BJ (cell line): ENCODE data around the gene XYLT1. TPM values are rescaled to one million over a fixed set of nuclear protein-coding genes. Genes with fewer than 3 reads are reported as not detected.

ENCODE experiments used
- CTCF ChIA-PET: fragments of 350-600 bp; formaldehyde crosslinking; extraction: SDS; loops from one replicate; lab custom pipeline; 2021; ENCODE audit warnings: antibody characterized with exemption, inconsistent platforms; lab: Yijun Ruan, JAX
- POLR2A ChIA-PET: fragments of 300-600 bp; sonication (Branson Sonifier 250); formaldehyde crosslinking; extraction: SDS; loops from one replicate; lab custom pipeline; 2021; ENCODE audit warnings: antibody characterized with exemption; lab: Charles Lee
- DNase-seq: peaks from one replicate; pipeline ENCODE4 v3.0.0-alpha.2; 2011; ENCODE audit warnings: low read depth
- H3K27me3 ChIP-seq: 2 replicates; pipeline ENCODE4 v1.6.0; 2011; ENCODE audit warnings: low read length; ENCODE audit not compliant: control insufficient read depth, insufficient read depth
- H3K36me3 ChIP-seq: 2 replicates; pipeline ENCODE4 v1.5.1; 2011; ENCODE audit warnings: low read length; ENCODE audit not compliant: control insufficient read depth, insufficient read depth
- H3K4me3 ChIP-seq: 2 replicates; pipeline ENCODE4 v1.5.1; 2011; ENCODE audit warnings: low read depth, mild to moderate bottlenecking, control low read depth, low read length
- CTCF ChIP-seq: IDR thresholded peaks from 2 replicates; pipeline ENCODE4 v1.5.1; 2011; ENCODE audit warnings: low read depth, mild to moderate bottlenecking, control low read depth, inconsistent platforms, low read length, moderate library complexity; ENCODE audit not compliant: insufficient read depth
- polyA plus RNA-seq: library from polyadenylated mRNA; depleted of rRNA; stranded (reverse); fragments of >200 nt; gene quantifications from 2 replicates; pipeline ENCODE4 v1.2.3, GENCODE V29; 2011

The XYLT1 gene
- polyA plus RNA-seq, 1 experiment = 15.9 TPM

DNA sequence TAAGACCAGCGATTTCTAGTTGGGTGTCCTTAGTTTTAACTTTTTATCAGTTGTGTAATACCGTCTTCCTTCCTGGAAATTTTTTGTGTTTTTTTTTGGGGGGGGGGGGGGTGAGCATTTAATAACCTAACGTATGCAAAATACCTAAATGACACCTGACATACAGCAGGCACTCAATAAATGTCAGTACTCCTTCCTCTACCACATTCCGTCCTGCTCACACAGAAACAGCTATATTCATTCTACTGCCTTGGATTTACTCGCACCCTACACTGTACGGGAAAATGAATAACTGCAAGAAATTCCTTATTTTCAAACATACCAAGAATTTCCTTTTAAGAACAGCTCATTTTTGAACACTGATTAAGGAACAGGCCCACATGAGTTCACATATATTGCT lies 5.3 kb downstream of the XYLT1 start:
- H3K27me3 ChIP-seq = no peaks in the 10 kb centered on the region
- CTCF ChIA-PET = interaction anchor here (1.4 kb wide), 1 partner anchor 72 kb away, joined by 3 read pairs; no protein-coding TSS in a partner anchor
- H3K36me3 ChIP-seq = no peaks in the 10 kb centered on the region
- no peak overlapping the region for H3K4me3 ChIP-seq
- TF ChIP-seq CTCF = no peak
- no peak for DNase-seq
- POLR2A ChIA-PET = no interaction called here

DNA sequence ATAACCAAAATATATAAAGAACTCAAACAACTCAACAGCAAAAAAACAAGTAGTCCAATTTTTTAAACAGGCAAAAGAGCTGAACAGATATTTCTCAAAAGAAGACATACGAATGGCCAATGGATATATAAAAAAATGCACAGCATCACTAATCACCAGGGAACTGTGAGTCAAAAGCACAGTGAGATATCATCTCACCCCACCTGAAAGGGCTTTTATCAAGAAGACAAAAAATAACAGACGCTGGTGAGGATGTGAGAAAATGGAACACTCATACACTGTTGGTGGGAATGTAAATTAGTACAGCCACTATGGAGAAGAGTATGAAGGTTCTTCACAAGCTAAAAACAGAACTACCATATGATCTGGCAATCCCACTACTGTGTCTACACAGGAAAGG lies 7.4 kb downstream of the XYLT1 start:
- ChIA-PET POLR2A (no interaction called here), CTCF (interaction anchor here (1.7 kb wide), 1 partner anchor 601 kb away, joined by 4 read pairs; no protein-coding TSS in a partner anchor)
- Histone ChIP-seq H3K36me3 (no peaks in the 10 kb centered on the region), H3K4me3 (no peak overlapping the region), H3K27me3 (no peaks in the 10 kb centered on the region)
- TF ChIP-seq CTCF = no peak
- no peak for DNase-seq

GRCh38 chr16:17461951-17462729 lies 8.6 kb downstream of the XYLT1 start:
- H3K4me3 ChIP-seq = no peak overlapping the region
- TF ChIP-seq CTCF = no peak
- no peak for DNase-seq
- POLR2A ChIA-PET = no interaction called here
- H3K36me3 ChIP-seq = no peaks in the 10 kb centered on the region
- H3K27me3 ChIP-seq = no peaks in the 10 kb centered on the region
- CTCF ChIA-PET = interaction anchor here (0.8 to 1.2 kb wide), 2 partner anchors 117 to 268 kb away, joined by 3 to 4 read pairs; no protein-coding TSS in a partner anchor

GRCh38 chr16:17460890-17461289 lies 9.9 kb downstream of the XYLT1 start:
- Histone ChIP-seq H3K36me3 (no peaks in the 10 kb centered on the region; the same call in 1 of the 2 replicates), H3K4me3 (no peak overlapping the region), H3K27me3 (no peaks in the 10 kb centered on the region)
- ChIA-PET CTCF (interaction anchor here (0.8 to 1.4 kb wide), 2 partner anchors 12 to 246 kb away, joined by 3 to 5 read pairs; no protein-coding TSS in a partner anchor), POLR2A (no interaction called here)
- DNase-seq = no peak
- TF ChIP-seq CTCF = no peak

GRCh38 chr16:17459903-17460521 lies 10.7 kb downstream of the XYLT1 start:
- ChIA-PET CTCF (interaction anchor here (0.8 to 3.3 kb wide), 3 partner anchors 8 to 245 kb away, joined by 3 to 19 read pairs (median 5); no protein-coding TSS in a partner anchor), POLR2A (no interaction called here)
- no peak overlapping the region for H3K4me3 ChIP-seq
- DNase-seq = no peak
- H3K36me3 ChIP-seq = no peaks in the 10 kb centered on the region; the same call in 1 of the 2 replicates
- TF ChIP-seq CTCF = no peak
- no peaks in the 10 kb centered on the region for H3K27me3 ChIP-seq
